Activated CD4-positive, CD25-positive, alpha-beta regulatory T cell treated with anti-CD3 and anti-CD28 coated beads, Interleukin-2, amount 50 U/mL, for 72 hours (primary cell): ENCODE results near the gene CPXM1.

Experiments
- DNase-seq: peaks from one replicate; pipeline ENCODE4 v3.0.0; 2021

The CPXM1 gene

GRCh38 chr20:2799688-2800520, 523 bp downstream of the CPXM1 start:
- DNase-seq, result no peak

DNA sequence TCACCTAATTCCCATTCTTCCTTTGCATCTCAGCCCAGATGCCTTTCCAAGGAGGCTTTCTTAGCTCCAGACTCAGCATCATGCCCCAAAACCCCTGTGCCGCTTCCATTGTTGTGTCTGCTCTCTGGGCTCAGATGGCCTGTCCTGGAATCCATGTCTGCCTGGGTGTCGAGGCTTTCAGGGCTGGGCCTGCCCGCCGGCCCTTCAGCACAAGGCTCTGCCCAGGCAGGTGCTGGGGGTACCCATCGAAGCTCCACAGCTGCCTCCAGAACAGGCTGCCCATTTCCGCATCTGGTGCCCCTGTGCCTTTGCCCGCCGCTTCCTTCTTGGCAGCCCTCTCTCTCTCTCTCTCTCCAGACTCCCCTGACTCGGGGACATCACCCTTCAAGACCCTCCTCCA, 1.2 kb downstream of the CPXM1 start:
- no peak for DNase-seq

DNA sequence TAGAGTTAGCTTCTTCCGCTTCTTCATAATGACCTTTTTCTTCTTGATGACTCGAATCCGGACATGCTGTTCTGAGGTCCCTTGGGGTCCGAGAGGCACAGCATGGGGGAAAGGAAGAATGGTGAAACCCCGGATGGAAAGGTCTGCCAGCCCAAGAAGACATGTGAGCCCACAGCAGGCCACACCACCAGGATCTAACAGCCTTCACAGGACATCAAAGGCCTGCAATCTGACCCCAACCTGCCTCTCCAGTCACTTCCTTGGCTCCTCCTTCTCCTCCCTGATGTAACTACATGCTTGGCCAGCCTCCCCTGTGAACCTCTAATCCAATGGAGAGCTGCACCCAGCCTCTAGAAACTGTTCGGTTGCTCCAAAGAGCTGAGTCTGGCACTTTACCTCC, 1.6 kb downstream of the CPXM1 start:
- no peak for DNase-seq

DNA sequence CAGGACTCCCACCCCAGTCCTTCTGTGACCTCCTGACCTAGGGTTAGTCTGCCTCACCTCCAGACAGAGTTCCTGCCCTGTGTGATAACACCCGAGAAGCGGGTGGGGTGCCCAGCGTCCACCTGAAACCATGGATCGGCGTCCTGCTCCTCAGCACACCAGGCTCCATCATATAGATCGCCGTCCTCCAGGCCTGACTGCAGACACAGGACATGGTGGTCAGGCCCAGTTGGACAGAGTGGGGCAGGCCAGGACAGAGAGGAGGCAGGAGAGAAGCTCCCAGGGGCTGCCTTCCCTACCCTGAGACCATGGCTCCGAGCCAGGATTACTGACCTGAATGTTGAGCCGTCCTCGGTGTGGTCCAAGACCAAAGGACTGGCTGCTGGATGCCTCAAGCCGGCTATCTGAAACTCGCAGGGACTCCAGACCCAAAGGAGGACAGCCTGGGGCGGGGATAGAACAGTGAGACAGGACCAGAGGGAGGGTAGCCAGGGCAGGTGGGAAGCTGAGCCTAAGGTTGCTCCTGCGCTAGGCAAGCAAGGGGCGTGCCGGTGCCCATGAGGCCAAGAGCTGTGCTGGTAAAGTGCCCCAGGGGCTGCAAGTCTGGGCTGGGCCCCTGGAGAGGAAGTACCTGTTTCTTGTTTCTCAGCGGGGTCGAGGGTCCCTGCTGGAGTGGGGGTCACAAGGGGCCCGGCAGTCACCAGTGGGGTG, 2.2 kb downstream of the CPXM1 start:
- DNase-seq, result no peak

- DNase-seq, result no peak
Measured at GRCh38 chr20:2797136-2797983, 3.1 kb downstream of the CPXM1 start.

GRCh38 chr20:2796011-2796660, 4.3 kb downstream of the CPXM1 start:
- no peak for DNase-seq

DNA sequence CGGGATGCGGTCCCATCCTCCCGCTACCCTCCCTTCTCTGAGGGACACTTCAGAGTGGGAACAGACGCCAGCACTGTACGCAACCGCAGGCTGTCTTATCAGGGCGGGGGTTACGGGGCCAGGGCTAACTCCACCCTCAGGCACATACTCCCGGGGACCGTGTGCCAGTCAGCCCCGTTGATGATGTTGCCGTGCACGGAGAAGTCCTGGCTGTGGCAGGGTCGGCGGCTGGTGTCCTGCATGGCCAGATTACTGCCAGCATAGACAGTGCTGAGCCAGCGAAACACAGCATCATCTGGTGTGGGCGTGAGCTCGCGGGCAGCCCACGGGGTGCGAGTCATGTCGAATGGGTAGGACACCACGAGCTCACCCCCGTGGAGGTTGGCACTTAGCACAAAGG, 5.0 kb downstream of the CPXM1 start:
- DNase-seq, result no peak

DNA sequence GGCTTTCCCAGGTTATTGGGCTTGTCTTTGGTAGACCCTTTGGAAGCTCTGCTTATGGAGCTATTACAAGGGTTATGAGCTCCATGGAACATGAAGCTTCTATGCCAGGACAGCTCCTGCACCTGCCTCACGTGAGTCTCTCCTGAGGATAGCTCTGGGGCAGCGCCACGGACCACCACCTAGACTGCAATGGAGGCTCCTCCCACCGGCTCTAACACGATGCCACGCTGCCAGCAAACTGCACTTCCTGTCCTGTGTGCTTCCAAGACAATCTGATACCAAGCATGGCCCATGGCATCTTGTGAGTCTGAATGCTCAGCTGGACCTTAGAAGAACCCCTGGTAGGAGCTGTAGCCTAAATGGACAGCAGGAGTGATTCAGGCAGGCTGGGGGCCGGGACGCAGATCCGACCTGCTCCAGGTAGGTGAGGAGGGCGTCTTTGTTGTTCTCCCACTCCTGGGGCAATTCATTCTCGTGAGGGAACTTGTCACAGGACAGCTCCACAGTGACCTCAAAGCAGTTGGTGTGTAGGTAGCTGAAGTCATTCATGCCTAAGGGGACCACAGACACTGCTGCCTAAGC, 5.5 kb downstream of the CPXM1 start:
- DNase-seq, result no peak

- DNase-seq, result no peak
Measured at GRCh38 chr20:2794202-2794748, 6.2 kb downstream of the CPXM1 start.

- DNase-seq, result no peak
Measured at GRCh38 chr20:2793471-2793870, 7.0 kb downstream of the CPXM1 start.

GRCh38 chr20:2783908-2784566, 16.4 kb downstream of the CPXM1 start:
- DNase-seq, result no peak

- DNase-seq, result no peak
Measured at GRCh38 chr20:2780948-2781347, 19.5 kb downstream of the CPXM1 start.

GRCh38 chr20:2778602-2779321, 21.7 kb downstream of the CPXM1 start:
- no peak for DNase-seq

DNA sequence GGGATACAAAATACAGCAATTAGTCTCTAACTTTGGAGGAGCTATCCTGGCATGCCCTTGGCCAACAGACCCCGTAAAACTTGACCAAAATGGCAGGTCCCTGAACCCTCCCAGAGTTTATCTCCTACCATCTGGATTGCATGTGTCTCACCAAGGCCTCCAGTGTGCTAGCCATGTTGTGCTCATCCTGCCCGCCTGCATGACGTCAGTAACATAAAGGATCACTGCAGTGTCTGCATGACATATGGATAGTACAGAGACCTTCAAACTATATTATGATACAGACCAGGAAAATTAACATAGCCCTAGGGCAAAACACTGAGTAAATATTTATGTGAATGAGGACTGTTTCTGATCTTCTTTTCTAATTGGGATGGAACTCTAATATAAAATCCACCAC, 25.3 kb downstream of the CPXM1 start:
- peak; percentile 12 for DNase-seq

DNA sequence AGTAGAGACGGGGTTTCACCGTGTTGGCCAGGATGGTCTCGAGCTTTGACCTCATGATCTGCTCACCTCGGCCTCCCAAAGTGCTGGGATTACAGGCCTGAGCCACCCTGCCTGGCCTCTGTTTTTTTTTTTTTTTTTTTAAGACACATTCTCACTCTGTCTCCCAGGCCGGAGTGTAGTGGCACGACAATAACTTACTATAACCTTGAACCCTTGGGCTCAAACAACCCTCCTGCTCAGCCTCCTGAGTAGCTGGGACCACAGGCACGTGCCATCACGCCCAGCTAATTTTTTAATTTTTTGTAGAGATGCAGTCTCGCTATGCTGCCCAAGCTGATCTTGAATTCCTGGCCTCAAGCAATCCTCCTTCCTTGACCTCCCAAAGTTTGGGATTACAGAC, 26.6 kb downstream of the CPXM1 start:
- peak; percentile 3 for DNase-seq

- peak; percentile 17 for DNase-seq
Measured at GRCh38 chr20:2771631-2772080, 28.8 kb downstream of the CPXM1 start.

GRCh38 chr20:2770091-2770490, 30.3 kb downstream of the CPXM1 start:
- DNase-seq, result peak; percentile 4

DNA sequence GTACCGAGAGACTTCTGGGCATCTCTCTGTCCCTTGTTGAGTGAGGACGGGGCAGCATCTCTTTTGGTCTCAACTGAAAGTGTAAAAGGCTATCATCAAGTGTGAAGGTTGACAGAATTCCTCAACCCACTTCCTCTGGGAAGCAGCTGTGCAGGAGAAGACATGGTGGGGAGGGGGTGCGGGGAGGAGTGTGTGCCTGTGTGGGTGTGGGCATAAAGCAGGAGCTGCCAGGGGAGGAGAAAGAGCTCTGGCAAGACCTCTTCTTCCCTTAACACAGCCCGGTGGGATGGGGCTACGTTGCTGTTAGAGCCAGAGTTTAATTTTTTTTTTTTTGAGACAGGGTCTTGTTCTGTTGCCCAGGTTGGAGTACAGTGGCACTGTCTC, 31.8 kb downstream of the CPXM1 start:
- DNase-seq, result peak; percentile 12

GRCh38 chr20:2767768-2768631, 32.4 kb downstream of the CPXM1 start:
- DNase-seq, result peak; percentile 18

DNA sequence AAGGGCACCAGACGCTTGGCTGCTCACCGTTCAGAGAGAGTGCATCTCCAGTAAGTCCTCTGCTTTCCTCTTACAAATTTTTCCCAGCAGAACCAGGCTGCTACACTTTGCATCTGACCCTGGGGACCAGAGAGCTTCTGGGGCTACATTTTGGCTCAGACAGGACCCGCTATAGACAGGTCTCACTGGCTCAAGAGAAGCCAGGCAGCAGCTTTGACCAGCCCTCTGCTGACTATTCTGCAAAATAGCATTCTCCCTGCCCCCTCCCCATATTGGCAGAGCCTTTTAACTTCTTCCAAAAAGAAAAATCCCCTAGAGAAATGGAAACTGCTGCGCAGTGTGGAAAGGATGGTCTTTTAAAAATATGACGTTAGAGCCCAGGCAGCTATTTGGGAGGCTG, 37.2 kb downstream of the CPXM1 start:
- peak; percentile 1 for DNase-seq
